GM19328 (cell line): ENCODE data around the gene OR7A10.
"Not testable (repeated sequence)": the region's sequence is repeated elsewhere in the genome, so short reads cannot be mapped to it uniquely, and the experiment has no call there.

Experiments used
- ATAC-seq: cut with Tn5 transposase; IDR thresholded peaks from one replicate; pipeline ENCODE4 v1.9.1; 2021; ENCODE audit warnings: mild to moderate bottlenecking, moderate library complexity; ENCODE audit not compliant: unreplicated experiment

OR7A10 gene

GRCh38 chr19:14796021-14796420 is 52.7 kb downstream of the OR7A10 start:
- no peak for ATAC-seq

- no peak for ATAC-seq
Observed at GRCh38 chr19:14795078-14795721, 53.5 kb downstream of the OR7A10 start.

- not testable (repeated sequence) for ATAC-seq
Observed at GRCh38 chr19:14792250-14792649, 56.5 kb downstream of the OR7A10 start.
